CD4-positive, alpha-beta T cell treated with Interleukin-6 for 4 hours (primary cell): ENCODE data around the gene USP31.
"Not testable (repeated sequence)": the region's sequence is repeated elsewhere in the genome, so short reads cannot be mapped to it uniquely, and the experiment has no call there.

Experiments
- DNase-seq: peaks from one replicate; pipeline ENCODE4 v3.0.0-alpha.2; 2020; ENCODE audit warnings: mixed read lengths

The USP31 gene

DNA sequence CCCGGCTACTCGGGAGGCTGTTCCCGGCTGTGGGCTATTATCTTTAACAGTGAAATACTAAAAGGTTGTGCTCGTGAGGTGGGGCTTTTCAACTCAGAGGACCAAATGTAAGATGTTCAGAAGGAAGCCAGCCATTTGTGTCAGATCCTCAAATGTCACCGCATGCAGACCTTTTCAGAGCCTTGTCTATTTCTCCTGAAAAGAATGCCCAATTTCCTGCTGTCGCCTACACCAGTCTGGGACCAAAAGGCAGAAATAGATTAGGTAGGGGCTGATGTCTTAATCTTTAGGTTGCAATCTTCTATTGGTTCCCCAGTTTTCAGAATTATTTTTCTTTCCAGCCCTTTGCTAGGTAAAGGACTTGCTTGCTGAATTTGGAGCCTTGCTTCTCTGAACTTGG is 8.9 kb upstream of the USP31 start:
- DNase-seq = no peak

DNA sequence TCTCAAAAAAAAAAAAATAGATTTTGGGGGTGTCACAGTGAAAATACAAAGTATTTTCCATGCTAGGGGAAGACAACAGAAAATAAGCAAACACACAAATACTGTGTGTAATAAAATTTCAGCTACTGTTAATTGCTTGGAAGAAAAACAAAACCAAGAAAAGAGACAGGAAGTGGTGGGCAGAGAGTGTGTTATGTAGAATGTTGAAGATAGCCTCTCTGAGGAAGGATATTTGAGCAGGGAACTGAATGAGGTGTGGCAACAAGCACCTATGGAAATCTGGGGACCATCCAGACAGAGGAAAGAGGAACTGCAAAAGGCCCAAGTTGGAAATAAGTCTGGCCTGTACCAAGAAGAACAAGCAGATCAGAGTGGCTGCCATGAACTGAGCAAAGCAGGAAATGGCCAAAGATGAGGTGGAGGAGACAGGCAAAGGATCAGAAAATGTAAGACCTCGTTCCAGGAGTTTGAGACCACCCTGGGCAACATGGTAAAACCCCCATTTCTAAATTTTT is 7.8 kb upstream of the USP31 start:
- DNase-seq = no peak

DNA sequence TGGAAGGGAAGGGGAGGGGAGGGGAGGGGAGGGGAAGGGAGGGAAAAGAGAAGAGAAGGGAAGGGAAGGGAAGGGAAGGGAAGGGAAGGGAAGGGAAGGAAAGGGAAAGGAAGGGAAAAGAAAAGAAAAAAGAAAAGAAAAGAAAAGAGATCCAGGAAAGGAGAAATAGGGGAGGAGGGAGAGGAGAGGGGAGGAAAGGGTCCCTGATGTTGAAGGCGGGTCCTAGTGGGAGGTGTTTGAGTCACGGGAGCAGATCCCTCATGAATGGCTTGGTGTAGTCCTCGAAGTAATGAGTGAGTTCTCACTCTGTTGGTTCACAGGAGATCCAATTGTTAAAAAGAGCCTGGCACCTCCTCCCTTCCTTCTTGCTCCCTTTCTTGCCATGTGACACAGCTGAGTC is 6.9 kb upstream of the USP31 start:
- no peak for DNase-seq

DNA sequence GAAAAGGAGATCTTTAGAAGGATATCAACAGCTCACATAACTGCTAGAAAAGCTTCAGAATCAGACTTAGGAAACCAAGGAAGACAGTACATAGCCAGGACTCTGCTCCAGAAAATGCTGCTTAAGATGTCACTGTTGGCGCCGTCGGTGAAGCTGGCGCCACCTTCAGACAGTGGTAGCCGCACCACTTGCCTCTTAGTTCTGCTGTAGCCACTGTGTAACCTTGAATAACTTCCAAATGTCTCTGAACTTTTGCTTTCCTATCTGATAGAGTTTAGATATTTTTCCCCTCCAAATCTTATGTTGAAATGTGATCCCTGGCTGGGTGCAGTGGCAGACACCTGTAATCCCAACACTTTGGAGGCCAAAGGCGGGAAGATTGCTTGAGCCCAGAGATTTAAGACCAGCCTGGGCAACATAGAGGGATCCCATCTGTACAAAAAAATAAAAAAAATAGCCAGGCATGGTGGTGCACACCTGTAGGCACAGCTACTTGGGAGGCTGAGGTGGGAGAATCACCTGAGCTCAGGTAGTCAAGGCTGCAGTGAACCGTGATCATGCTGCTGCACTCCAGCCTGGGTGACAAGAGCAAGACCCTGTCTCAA is 6.3 kb upstream of the USP31 start:
- peak; percentile 4 for DNase-seq

GRCh38 chr16:23152386-23153178 is 3.3 kb upstream of the USP31 start:
- no peak for DNase-seq

- DNase-seq = no peak
These were observed 727 bp upstream of the USP31 start for GRCh38 chr16:23149993-23150364.

GRCh38 chr16:23148513-23149266 is 562 bp downstream of the USP31 start:
- DNase-seq = peak; percentile 58

- no peak for DNase-seq
These were observed 1.1 kb downstream of the USP31 start for GRCh38 chr16:23148166-23148512.

- no peak for DNase-seq
These were observed 1.6 kb downstream of the USP31 start for GRCh38 chr16:23147666-23148065.

GRCh38 chr16:23146877-23147601 is 2.2 kb downstream of the USP31 start:
- no peak for DNase-seq

GRCh38 chr16:23145608-23146007 is 3.6 kb downstream of the USP31 start:
- no peak for DNase-seq

DNA sequence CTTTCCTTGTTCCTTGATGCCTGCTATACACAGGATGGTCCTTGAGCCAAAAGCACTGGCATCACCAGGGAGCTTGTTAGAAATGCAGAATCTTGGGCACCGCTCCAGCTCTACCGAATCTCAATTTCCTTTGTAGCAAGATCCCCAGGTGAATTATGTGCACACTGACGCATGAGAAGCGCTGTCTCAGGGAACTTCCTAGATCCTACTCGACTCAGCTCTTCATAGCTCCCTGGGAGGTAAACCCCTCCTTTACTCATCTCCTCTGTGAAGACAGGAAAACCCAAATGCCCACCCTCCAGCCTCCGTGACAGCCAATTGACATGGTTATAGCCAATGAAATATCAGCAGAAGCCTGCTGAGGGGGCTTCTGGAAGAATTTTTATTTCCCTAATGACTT is 4.1 kb downstream of the USP31 start:
- no peak for DNase-seq

DNA sequence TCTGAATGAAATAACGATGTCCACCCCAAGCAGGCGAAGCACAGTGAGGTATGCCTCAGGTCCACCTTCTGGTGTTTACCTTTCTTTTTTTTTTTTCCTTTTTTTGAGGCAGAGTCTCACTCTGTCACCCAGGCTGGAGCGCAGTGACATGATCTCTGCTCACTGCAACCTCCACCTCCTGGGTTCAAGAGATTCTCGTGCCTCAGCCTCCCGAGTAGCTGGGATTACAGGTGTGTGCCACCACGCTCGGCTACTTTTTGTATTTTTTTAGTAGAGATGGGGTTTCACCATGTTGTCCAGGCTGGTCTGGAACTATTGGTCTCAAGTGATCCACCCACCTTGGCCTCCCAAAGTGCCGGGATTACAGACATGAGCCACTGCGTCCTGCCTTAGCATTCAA is 4.9 kb downstream of the USP31 start:
- not testable (repeated sequence) for DNase-seq

- no peak for DNase-seq
These were observed 5.9 kb downstream of the USP31 start for GRCh38 chr16:23143391-23143790.

DNA sequence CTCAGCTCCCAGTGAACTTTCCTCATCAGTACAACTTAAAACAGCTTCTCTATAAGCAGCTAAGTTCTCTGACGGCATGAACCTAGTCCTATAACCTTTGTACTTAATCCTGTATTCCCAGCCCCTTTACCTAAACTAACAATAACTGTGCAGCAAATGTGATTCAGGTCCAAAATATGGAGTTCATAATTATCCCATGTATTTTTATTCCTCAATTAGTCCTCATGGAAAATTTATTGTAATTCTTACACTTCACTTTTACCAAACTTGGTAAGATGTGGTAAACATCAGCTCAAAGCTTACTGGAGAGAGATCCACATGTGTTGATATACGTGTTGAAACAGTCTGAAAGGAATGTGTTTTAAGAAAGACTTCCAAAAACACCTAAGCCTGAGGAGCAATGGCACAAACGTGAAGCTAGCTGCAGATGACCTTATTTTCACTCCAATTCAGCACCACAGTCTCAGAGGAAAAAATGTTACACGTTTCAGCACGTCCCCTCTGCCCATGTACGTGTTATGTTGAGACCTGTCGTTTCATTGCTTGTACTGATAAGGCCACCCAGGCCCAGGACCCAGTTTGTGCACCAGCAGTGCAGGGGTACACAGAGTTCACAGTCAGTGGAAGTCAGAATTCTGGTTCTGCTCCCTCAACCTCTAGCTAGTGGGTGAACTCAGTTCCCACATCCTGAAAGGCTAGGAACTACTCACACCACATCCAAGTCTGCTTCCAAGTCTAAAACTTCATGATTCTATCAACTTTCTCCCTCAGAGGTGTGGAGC is 7.1 kb downstream of the USP31 start:
- no peak for DNase-seq

GRCh38 chr16:23141500-23141899 is 7.8 kb downstream of the USP31 start:
- no peak for DNase-seq

DNA sequence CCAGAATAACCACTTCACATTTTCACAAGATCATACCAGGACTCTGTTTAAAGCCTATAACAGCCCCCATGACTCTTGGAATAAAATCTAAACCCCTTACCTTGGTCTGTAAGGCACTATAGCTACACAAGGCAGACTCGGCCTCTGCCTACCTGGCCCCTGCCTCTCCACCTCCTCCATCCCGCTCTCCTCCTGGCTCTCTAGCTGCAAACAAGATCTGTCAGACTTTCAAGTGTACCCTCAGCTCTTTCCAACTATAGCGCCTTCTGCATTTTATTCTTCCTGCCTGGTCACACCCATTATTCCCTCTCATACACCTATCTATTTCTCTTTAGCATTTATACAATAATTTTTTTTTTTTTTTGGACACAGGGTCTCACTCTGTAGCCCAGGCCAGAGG is 8.2 kb downstream of the USP31 start:
- no peak for DNase-seq

GRCh38 chr16:23140107-23140506 is 9.1 kb downstream of the USP31 start:
- DNase-seq = no peak

DNA sequence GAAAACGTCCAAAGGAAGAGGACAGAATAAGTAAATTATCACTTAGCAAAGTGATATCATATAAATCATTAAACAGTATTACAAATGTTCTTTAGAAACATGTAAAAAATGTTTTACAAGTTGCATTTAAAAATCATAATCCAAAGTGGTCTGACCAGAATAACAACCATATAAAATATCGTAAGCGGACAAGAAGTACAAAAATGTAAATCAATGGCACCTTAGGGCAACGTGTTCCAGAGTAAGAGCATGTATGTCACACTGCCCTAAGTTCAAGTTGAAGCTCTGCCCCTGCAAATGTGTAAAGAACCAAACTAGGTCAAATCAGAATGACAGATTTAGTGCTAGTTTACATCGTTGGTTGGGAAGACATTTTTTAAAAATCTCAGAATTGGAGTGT is 11.4 kb downstream of the USP31 start:
- DNase-seq = no peak

DNA sequence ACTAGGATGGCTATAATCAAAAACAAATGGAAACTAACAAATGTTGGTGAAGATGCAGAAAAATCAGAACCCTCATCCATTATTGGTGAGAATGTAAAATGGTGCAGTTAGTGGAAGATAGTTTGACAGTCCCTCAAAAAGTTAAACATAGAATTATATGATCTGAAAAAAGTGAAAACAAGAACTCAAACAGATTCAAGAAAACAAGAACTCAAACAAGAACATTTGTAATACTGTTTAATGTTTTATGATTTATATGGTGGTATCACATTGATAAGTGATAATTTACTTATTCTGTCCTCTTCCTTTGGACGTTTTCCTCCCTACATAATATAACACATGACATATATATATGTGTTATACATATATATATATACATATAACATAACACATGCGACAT is 12.0 kb downstream of the USP31 start:
- no peak for DNase-seq

GRCh38 chr16:23134274-23134673 is 15.0 kb downstream of the USP31 start:
- DNase-seq = no peak

- no peak for DNase-seq
These were observed 16.3 kb downstream of the USP31 start for GRCh38 chr16:23132775-23133463.
